Measurements from ENCODE around the gene EDN2. TPM values are rescaled to one million over a fixed set of nuclear protein-coding genes. Genes with fewer than 3 reads are reported as not detected.

EDN2 gene
- total and polyA plus RNA-seq, 2 donors (not counting 1 experiment from before 2014, with no cell fraction given), result not detected

DNA sequence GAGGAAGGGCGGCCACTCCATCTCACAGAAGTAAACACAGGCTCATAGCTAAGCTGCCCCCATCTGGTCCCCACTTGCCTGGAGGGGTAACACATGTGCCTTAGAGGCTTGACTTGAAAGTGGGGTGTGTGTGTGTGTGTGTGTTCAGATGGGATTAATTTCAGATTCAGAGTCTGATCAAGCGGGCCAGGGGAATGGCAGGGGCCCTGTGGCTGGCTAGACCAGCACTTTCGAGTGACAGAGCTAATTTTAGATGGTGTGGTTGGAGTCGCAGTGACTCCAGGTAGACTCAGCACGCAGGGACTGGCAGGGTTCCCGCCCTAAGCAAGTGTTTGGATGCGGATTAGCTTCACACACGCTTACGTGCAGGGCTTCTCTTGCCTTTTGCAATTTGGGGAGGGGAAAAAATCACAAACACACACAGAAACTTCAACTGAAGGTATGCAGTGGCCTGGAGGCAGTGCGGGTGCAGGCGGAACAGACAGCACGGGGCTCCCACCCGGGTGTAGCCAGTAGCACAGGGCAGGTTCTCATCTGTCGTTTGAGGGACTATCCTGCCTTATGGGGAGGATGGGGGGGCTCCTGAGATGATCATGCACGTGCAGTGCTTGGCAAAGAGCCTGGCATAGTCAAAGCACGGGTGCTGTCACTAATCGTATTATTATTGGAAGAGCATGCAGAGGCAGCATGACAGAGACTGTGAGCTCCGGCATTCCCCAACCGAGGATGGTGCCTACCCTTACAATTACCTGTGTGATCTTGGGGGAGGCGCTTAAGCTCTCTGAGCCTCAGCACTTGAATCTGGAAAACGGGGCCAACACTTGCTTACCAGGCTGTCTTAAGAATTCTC lies 1.3 kb downstream of the EDN2 start:
- H3K9ac ChIP-seq (ENCODE audit: low read length), result no peak overlapping the region
- Mint-ChIP-seq H3K27ac (no peak overlapping the region), H3K27me3 (peaks cover 20% of the 10 kb centered on the region), H3K4me3 (no peak overlapping the region), H3K4me1 (peaks cover 6% of the 10 kb centered on the region), H3K9me3 (ENCODE audit: insufficient read depth) (no peaks in the 10 kb centered on the region)
- 84% methylated on average over 16 of the region's 21 CpGs for WGBS (ENCODE audit: insufficient coverage)
- ATAC-seq (ENCODE audit: low read depth) (no peak), DNase-seq (no peak)
- no peaks in the 10 kb centered on the region for H3K79me2 ChIP-seq (ENCODE audit: control insufficient read depth, insufficient read depth, low read length)
- no peaks in the 10 kb centered on the region for H3K36me3 ChIP-seq (replicated peaks in 1 of 2; ENCODE audit: control extremely low read depth in 1 of 2, control insufficient read depth in 1 of 2, extremely low read depth in 1 of 2, insufficient read depth in 2 of 2, low read length in 1 of 2)
- ChIA-PET CTCF (no interaction called here), POLR2A (no interaction called here)
- no peaks in the 10 kb centered on the region for H4K20me1 ChIP-seq (ENCODE audit: control insufficient read depth, insufficient read depth, low read length, poor library complexity, severe bottlenecking)
- peaks cover 0 to 19% (median 0%) of the 10 kb centered on the region in 4 experiments for H3K27me3 ChIP-seq (replicated peaks in 1 of 4; ENCODE audit: control extremely low read depth in 1 of 4, control insufficient read depth in 3 of 4, insufficient read depth in 4 of 4, low read length in 3 of 4)
- no peaks in the 10 kb centered on the region for H3K4me1 ChIP-seq (ENCODE audit: control insufficient read depth in 2 of 2, insufficient read depth in 2 of 2, low read length in 2 of 2)
- TF ChIP-seq, protein P1, sequence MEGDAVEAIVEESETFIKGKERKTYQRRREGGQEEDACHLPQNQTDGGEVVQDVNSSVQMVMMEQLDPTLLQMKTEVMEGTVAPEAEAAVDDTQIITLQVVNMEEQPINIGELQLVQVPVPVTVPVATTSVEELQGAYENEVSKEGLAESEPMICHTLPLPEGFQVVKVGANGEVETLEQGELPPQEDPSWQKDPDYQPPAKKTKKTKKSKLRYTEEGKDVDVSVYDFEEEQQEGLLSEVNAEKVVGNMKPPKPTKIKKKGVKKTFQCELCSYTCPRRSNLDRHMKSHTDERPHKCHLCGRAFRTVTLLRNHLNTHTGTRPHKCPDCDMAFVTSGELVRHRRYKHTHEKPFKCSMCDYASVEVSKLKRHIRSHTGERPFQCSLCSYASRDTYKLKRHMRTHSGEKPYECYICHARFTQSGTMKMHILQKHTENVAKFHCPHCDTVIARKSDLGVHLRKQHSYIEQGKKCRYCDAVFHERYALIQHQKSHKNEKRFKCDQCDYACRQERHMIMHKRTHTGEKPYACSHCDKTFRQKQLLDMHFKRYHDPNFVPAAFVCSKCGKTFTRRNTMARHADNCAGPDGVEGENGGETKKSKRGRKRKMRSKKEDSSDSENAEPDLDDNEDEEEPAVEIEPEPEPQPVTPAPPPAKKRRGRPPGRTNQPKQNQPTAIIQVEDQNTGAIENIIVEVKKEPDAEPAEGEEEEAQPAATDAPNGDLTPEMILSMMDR (IDR thresholded peaks at IDR 0.05), result no peak
- no peak for TF ChIP-seq EZH2 (IDR thresholded peaks at IDR 0.05; ENCODE audit: borderline replicate concordance, insufficient read depth, low read depth, low read length, poor library complexity, severe bottlenecking)
- H3K4me3 ChIP-seq (ENCODE audit: control extremely low read depth in 1 of 5, extremely low read depth in 1 of 5, insufficient read depth in 1 of 5, low read depth in 2 of 5, low read length in 4 of 5), result no peak overlapping the region
- no peak overlapping the region for H3K27ac ChIP-seq (ENCODE audit: low read length in 2 of 2)
- H3K4me2 ChIP-seq (replicated peaks; ENCODE audit: low read depth, low read length, poor library complexity, severe bottlenecking), result no peak overlapping the region
- H2AFZ ChIP-seq (ENCODE audit: insufficient read depth, low read depth, low read length, poor library complexity, severe bottlenecking), result no peak overlapping the region
- H3K9me3 ChIP-seq (ENCODE audit: control extremely low read depth in 1 of 3, control insufficient read depth in 2 of 3, insufficient read depth in 1 of 3, low read length in 2 of 3), result no peaks in the 10 kb centered on the region
- intact Hi-C loops (cut with micrococcal nuclease), result no loop called here

Data from B cell (primary cell).